Keratinocyte (primary cell): ENCODE data around the gene LTN1. TPM values are rescaled to one million over a fixed set of nuclear protein-coding genes. Genes with fewer than 3 reads are reported as not detected.

ENCODE experiments used
- DNase-seq: peaks from one replicate; pipeline ENCODE4 v3.0.0-alpha.2; 2011; ENCODE audit warnings: low read depth, missing footprints, low spot score
- FAIRE-seq: peaks from 2 replicates; lab custom pipeline; 2011; peaks lifted over from hg19 to GRCh38; lab: Jason Lieb, UNC
- H2AFZ ChIP-seq: 2 replicates; pipeline ENCODE4 v1.6.0; 2012; ENCODE audit warnings: low read length, control low read depth, inconsistent platforms; ENCODE audit not compliant: control insufficient read depth
- H3K27ac ChIP-seq: 2 replicates; pipeline ENCODE4 v1.5.1; 2011; ENCODE audit warnings: low read length; ENCODE audit not compliant: control insufficient read depth, insufficient read depth
- H3K27me3 ChIP-seq: 3 replicates; pipeline ENCODE4 v1.6.0; 2011; ENCODE audit warnings: low read length; ENCODE audit not compliant: control insufficient read depth, insufficient read depth; ENCODE audit errors: extremely low read depth
- H3K36me3 ChIP-seq, 2 experiments: 2 replicates in 1 of 2; 3 replicates in 1 of 2; pipeline ENCODE4 v1.5.1; 2011; ENCODE audit warnings: low read length in 2 of 2, mild to moderate bottlenecking in 1 of 2; ENCODE audit not compliant: control insufficient read depth in 2 of 2, insufficient read depth in 2 of 2; ENCODE audit errors: extremely low read depth in 1 of 2
- H3K4me1 ChIP-seq: 3 replicates; pipeline ENCODE4 v1.5.1; 2011; ENCODE audit warnings: low read length; ENCODE audit not compliant: control insufficient read depth, insufficient read depth; ENCODE audit errors: extremely low read depth
- H3K4me2 ChIP-seq: 3 replicates; pipeline ENCODE4 v1.6.0; 2011; ENCODE audit warnings: low read depth, low read length; ENCODE audit not compliant: control insufficient read depth, insufficient read depth; ENCODE audit errors: extremely low read depth
- H3K4me3 ChIP-seq, 3 experiments: fragments of 200-600 bp in 1 of 3; sonication (generic) in 1 of 3; 2 replicates in 2 of 3; 3 replicates in 1 of 3; pipeline ENCODE4 v1.5.1; 2011 to 2016; ENCODE audit warnings: low read length in 3 of 3, mild to moderate bottlenecking in 3 of 3, control low read depth in 2 of 3, inconsistent platforms in 1 of 3, low read depth in 1 of 3, mixed read lengths in 1 of 3, mixed run types in 1 of 3, moderate library complexity in 1 of 3; ENCODE audit not compliant: control insufficient read depth in 2 of 3, insufficient read depth in 2 of 3; ENCODE audit errors: extremely low read depth in 1 of 3
- H3K79me2 ChIP-seq: 2 replicates; pipeline ENCODE4 v1.6.0; 2012; ENCODE audit warnings: low read length; ENCODE audit not compliant: control insufficient read depth, insufficient read depth
- H3K9ac ChIP-seq: 3 replicates; pipeline ENCODE4 v1.6.0; 2011; ENCODE audit warnings: low read length; ENCODE audit not compliant: control insufficient read depth, insufficient read depth; ENCODE audit errors: extremely low read depth
- H3K9me1 ChIP-seq: 3 replicates; pipeline ENCODE4 v1.6.0; 2011; ENCODE audit warnings: low read length; ENCODE audit not compliant: control insufficient read depth, insufficient read depth; ENCODE audit errors: extremely low read depth
- H3K9me3 ChIP-seq: 2 replicates; pipeline ENCODE4 v1.5.1; 2012; ENCODE audit warnings: low read depth, low read length; ENCODE audit not compliant: control insufficient read depth
- H4K20me1 ChIP-seq: 3 replicates; pipeline ENCODE4 v1.6.0; 2011; ENCODE audit warnings: low read length; ENCODE audit not compliant: control insufficient read depth, insufficient read depth; ENCODE audit errors: extremely low read depth
- EZH2 ChIP-seq: IDR thresholded peaks from one replicate; pipeline ENCODE4 v1.6.1; 2012; ENCODE audit warnings: inconsistent platforms, mild to moderate bottlenecking, low read length, moderate library complexity
- dilution Hi-C: fragments of 300-500 bp; cut with MboI; formaldehyde crosslinking; loops from one replicate; pipeline ENCODE4 v1.7.0; 2020; ENCODE audit warnings: low sequenced_read_pairs; ENCODE audit not compliant: extremely low pct_ligation_motif_present
- polyA plus RNA-seq, 5 experiments: library from polyadenylated mRNA; depleted of rRNA in 3 of 5; stranded (reverse) in 3 of 5; stranded (forward) in 1 of 5; unstranded in 1 of 5; fragments of >200 nt; gene quantifications; 1 replicate in 1 of 5; 2 replicates in 3 of 5; 3 replicates in 1 of 5; pipeline versions ENCODE4 v1.2.1 to v1.2.3, GENCODE V29; 2011 to 2012; ENCODE audit warnings: missing spikeins in 2 of 5, low read depth in 1 of 5, low replicate concordance in 1 of 5
- TF ChIP-seq, protein P1 (sequence below), 3 experiments: IDR thresholded peaks in 1 of 3; conservative IDR thresholded peaks in 1 of 3; optimal IDR thresholded peaks in 1 of 3; 2 replicates in 2 of 3; 3 replicates in 1 of 3; pipeline versions ENCODE3 to v1.5.1; 2011; ENCODE audit warnings: low read length in 3 of 3, mild to moderate bottlenecking in 3 of 3, moderate library complexity in 2 of 3, control low read depth in 1 of 3, inconsistent platforms in 1 of 3; ENCODE audit not compliant: insufficient read depth in 2 of 3; ENCODE audit errors: extremely low read depth in 1 of 3

Gene LTN1
- polyA plus RNA-seq, 1 donor (not counting 4 experiments of a cell fraction or from before 2014, with no cell fraction given): 15.8 TPM

DNA sequence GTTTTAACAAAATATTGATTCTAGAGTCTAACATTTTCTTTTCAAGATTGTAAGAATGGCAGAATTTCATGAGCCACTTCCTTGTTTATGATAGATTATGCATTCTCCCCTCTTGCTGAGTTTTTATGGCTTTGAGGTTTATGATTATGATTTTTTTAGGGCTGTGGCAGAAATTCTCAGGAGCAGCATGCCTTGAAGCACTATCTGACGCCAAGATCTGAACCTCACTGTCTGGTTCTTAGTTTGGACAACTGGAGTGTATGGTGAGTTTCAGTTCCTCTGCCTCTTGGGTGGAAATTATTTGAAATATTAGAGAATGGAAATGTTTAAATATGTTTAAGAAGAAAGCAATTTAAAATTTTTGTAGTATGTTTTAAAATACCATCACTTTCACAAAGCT lies 42.0 kb upstream of the LTN1 start:
- H3K4me2 ChIP-seq: no peak overlapping the region
- no peak for DNase-seq
- H3K79me2 ChIP-seq: peaks cover 2% of the 10 kb centered on the region
- no peak overlapping the region for H3K9ac ChIP-seq
- H3K27ac ChIP-seq: no peak overlapping the region
- dilution Hi-C loops: no loop called here
- no peak for FAIRE-seq
- H3K36me3 ChIP-seq: peaks cover 19 to 38% of the 10 kb centered on the region in 2 experiments
- no peaks in the 10 kb centered on the region for H4K20me1 ChIP-seq
- no peaks in the 10 kb centered on the region for H3K4me1 ChIP-seq
- TF ChIP-seq, protein P1, sequence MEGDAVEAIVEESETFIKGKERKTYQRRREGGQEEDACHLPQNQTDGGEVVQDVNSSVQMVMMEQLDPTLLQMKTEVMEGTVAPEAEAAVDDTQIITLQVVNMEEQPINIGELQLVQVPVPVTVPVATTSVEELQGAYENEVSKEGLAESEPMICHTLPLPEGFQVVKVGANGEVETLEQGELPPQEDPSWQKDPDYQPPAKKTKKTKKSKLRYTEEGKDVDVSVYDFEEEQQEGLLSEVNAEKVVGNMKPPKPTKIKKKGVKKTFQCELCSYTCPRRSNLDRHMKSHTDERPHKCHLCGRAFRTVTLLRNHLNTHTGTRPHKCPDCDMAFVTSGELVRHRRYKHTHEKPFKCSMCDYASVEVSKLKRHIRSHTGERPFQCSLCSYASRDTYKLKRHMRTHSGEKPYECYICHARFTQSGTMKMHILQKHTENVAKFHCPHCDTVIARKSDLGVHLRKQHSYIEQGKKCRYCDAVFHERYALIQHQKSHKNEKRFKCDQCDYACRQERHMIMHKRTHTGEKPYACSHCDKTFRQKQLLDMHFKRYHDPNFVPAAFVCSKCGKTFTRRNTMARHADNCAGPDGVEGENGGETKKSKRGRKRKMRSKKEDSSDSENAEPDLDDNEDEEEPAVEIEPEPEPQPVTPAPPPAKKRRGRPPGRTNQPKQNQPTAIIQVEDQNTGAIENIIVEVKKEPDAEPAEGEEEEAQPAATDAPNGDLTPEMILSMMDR (optimal IDR thresholded peaks at IDR 0.05 in 1 of 3, IDR thresholded peaks at IDR 0.05 in 1 of 3, conservative IDR thresholded peaks at IDR 0.05 in 1 of 3; ENCODE audit: extremely low read depth in 1 of 3, insufficient read depth in 2 of 3, low read length in 3 of 3): no peak
- TF ChIP-seq EZH2: no peak
- H3K4me3 ChIP-seq: no peak overlapping the region
- H3K9me3 ChIP-seq: no peaks in the 10 kb centered on the region
- no peak overlapping the region for H2AFZ ChIP-seq
- H3K9me1 ChIP-seq: no peaks in the 10 kb centered on the region
- H3K27me3 ChIP-seq: no peaks in the 10 kb centered on the region

DNA sequence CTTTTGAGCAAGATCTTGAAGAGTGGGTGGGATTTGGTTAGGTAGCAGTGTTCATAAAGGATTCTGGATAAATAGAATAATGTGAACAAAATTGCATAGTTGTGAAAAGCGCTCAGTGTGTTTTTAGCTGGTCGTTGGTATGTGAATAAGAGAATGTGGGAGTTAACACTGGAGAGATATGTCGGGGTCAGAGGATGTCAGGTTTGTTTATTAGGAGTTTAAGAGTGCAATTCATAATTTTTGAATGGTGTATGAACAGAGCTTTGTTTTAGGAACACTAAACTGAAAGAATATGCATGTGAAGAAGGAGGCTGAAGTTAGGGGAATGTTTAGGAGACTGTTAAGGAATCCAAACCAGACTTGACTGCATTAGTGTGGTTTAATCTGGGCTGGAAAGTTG lies 41.2 kb upstream of the LTN1 start:
- Histone ChIP-seq H3K9me3 (no peaks in the 10 kb centered on the region), H3K4me1 (no peaks in the 10 kb centered on the region), H3K27me3 (no peaks in the 10 kb centered on the region), H3K27ac (no peak overlapping the region), H2AFZ (no peak overlapping the region), H4K20me1 (no peaks in the 10 kb centered on the region), H3K9ac (no peak overlapping the region), H3K79me2 (peaks cover 5% of the 10 kb centered on the region), H3K4me3 (no peak overlapping the region), H3K36me3 (peaks cover 21 to 38% of the 10 kb centered on the region in 2 experiments), H3K9me1 (no peaks in the 10 kb centered on the region), H3K4me2 (no peak overlapping the region)
- no peak for TF ChIP-seq EZH2
- TF ChIP-seq, protein P1 (optimal IDR thresholded peaks at IDR 0.05 in 1 of 3, IDR thresholded peaks at IDR 0.05 in 1 of 3, conservative IDR thresholded peaks at IDR 0.05 in 1 of 3; ENCODE audit: extremely low read depth in 1 of 3, insufficient read depth in 2 of 3, low read length in 3 of 3): no peak
- dilution Hi-C loops: no loop called here
- DNase-seq (no peak), FAIRE-seq (no peak)
